ENCODE results near the gene NEURL2.

DNA sequence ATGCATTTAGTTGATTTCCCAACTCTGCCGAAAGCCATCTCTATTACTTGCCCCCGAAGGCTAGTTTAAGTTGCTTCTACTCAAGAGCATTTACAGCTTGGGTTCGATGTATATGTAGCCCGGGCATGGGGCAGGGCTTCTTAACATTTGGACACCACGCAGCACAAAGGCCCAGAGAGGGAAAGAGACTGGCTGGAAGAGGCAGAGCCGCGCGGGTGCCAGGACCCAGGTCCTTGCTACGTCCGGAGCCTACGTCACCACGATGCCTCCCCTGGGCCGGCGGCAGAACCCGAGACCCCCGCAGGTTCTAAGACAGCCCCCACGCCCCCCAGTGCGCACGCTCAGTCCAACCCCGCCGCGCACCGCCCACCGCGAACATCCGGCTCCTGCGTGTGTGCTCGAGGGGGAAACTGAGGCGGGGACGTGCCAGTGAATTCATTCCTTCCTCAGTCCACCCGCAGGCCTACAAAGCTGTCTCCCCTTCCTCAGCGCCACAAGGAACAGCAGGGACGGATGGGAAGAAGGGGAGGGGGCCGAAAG lies 43.1 kb upstream of the NEURL2 start:
- TF ChIP-seq POLR2A (IDR thresholded peaks at IDR 0.05; ENCODE audit: low read depth, low read length) (no peak), HCFC1 (IDR thresholded peaks at IDR 0.05; ENCODE audit: low read length) (no peak), CTCF (IDR thresholded peaks at IDR 0.05 in 2 of 3, conservative IDR thresholded peaks at IDR 0.05 in 1 of 3; ENCODE audit: control insufficient read depth in 2 of 3, extremely low read depth in 1 of 3, insufficient read depth in 1 of 3, low read depth in 3 of 3, low read length in 3 of 3) (no peak), NR2F1 (conservative IDR thresholded peaks at IDR 0.05) (no peak), EGR1 (IDR thresholded peaks at IDR 0.05; ENCODE audit: borderline replicate concordance in 1 of 2, low read depth in 2 of 2, low read length in 2 of 2) (0 out of 3 replicates have a peak, but pooled peaks of 1 of the 2 experiments have one; percentile 31), MTA3 (IDR thresholded peaks at IDR 0.05; ENCODE audit: borderline replicate concordance, low read length) (no peak), HDAC6 (IDR thresholded peaks at IDR 0.05; ENCODE audit: unreplicated experiment) (no peak), RAD21 (IDR thresholded peaks at IDR 0.05; ENCODE audit: insufficient read depth, low read depth, low read length) (no peak), ZNF274 (IDR thresholded peaks at IDR 0.05; ENCODE audit: insufficient read depth, insufficient read length) (no peak), REST (IDR thresholded peaks at IDR 0.05; ENCODE audit: low read depth, low read length) (no peak), CBFB (IDR thresholded peaks at IDR 0.05; ENCODE audit: low read depth) (no peak; the same call in 1 of the 2 replicates)
